ENCODE data around the gene DDR2. TPM values are rescaled to one million over a fixed set of nuclear protein-coding genes. Genes with fewer than 3 reads are reported as not detected.

Gene DDR2
- total RNA-seq, 2 donors from 2014 or later, result 41.6 to 69.9 TPM

GRCh38 chr1:162708286-162708685, 76.0 kb downstream of the DDR2 start:
- DNase-seq (ENCODE audit: low spot score), result no peak
- no peak for TF ChIP-seq CTCF (IDR thresholded peaks at IDR 0.05)
- no peak overlapping the region for H3K4me3 ChIP-seq
- no peak overlapping the region for H3K27ac ChIP-seq
- H3K4me1 ChIP-seq, result peaks cover 0 to 83% of the 10 kb centered on the region in 2 donors
- H3K9me3 ChIP-seq, result no peaks in the 10 kb centered on the region
- H3K27me3 ChIP-seq, result no peaks in the 10 kb centered on the region
- H3K36me3 ChIP-seq, result no peaks in the 10 kb centered on the region

GRCh38 chr1:162709132-162709860, 77.0 kb downstream of the DDR2 start:
- no peak overlapping the region for H3K27ac ChIP-seq
- no peak for TF ChIP-seq CTCF (IDR thresholded peaks at IDR 0.05)

GRCh38 chr1:162709870-162710269, 77.6 kb downstream of the DDR2 start:
- Histone ChIP-seq H3K4me3 (no peak overlapping the region), H3K4me1 (peaks cover 0 to 68% of the 10 kb centered on the region in 2 donors), H3K9me3 (no peaks in the 10 kb centered on the region), H3K36me3 (no peaks in the 10 kb centered on the region), H3K27ac (peak overlapping the region; percentile 0 to 47), H3K27me3 (no peaks in the 10 kb centered on the region)
- DNase-seq (ENCODE audit: low spot score), result no peak
- no peak for TF ChIP-seq CTCF (IDR thresholded peaks at IDR 0.05)

More at GRCh38 chr1:162709132-162709860, 77.0 kb downstream of the DDR2 start:
- H3K9me3 ChIP-seq, result no peaks in the 10 kb centered on the region
- no peak for DNase-seq (ENCODE audit: low spot score)
- H3K27me3 ChIP-seq, result no peaks in the 10 kb centered on the region
- H3K4me1 ChIP-seq, result peaks cover 0 to 74% of the 10 kb centered on the region in 2 donors
- no peak overlapping the region for H3K4me3 ChIP-seq
- H3K36me3 ChIP-seq, result no peaks in the 10 kb centered on the region

- TF ChIP-seq CTCF (IDR thresholded peaks at IDR 0.05), result no peak
- no peaks in the 10 kb centered on the region for H3K36me3 ChIP-seq
- H3K4me3 ChIP-seq, result no peak overlapping the region
- H3K9me3 ChIP-seq, result no peaks in the 10 kb centered on the region
- no peaks in the 10 kb centered on the region for H3K27me3 ChIP-seq
- no peak for DNase-seq (ENCODE audit: low spot score)
- H3K27ac ChIP-seq, result peak overlapping the region; percentile 0 to 47
- H3K4me1 ChIP-seq, result peaks cover 0 to 64% of the 10 kb centered on the region in 2 donors
Observed at GRCh38 chr1:162710345-162710744, 78.1 kb downstream of the DDR2 start.

GRCh38 chr1:162710780-162711465, 78.7 kb downstream of the DDR2 start:
- Histone ChIP-seq H3K36me3 (no peaks in the 10 kb centered on the region), H3K27ac (no peak overlapping the region), H3K9me3 (no peaks in the 10 kb centered on the region), H3K4me3 (no peak overlapping the region), H3K4me1 (peaks cover 0 to 59% of the 10 kb centered on the region in 2 donors), H3K27me3 (no peaks in the 10 kb centered on the region)
- no peak for DNase-seq (ENCODE audit: low spot score)
- no peak for TF ChIP-seq CTCF (IDR thresholded peaks at IDR 0.05)
